Esophagus squamous epithelium (tissue), 5 donors: ENCODE data around the gene APLP2. TPM values are rescaled to one million over a fixed set of nuclear protein-coding genes. Genes with fewer than 3 reads are reported as not detected.

Experiments used
- DNase-seq: peaks from one replicate; lab custom pipeline; 2025; lab: John Stamatoyannopoulos, UW
- H3K27ac ChIP-seq, 4 donors: fragments of 200-600 bp; sonication (generic); one replicate each; pipeline ENCODE4 v1.5.1; 2016 to 2019; ENCODE audit warnings: mild to moderate bottlenecking in 1 of 4
- H3K27me3 ChIP-seq, 4 donors: fragments of 200-600 bp; sonication (generic); 1 replicate in 3 of 4; 2 replicates in 1 of 4; pipeline versions ENCODE4 v1.5.1 to v1.6.0; 2017 to 2021; ENCODE audit warnings: antibody characterized with exemption in 1 of 4
- H3K36me3 ChIP-seq, 3 donors: fragments of 200-600 bp; sonication (generic); one replicate each; pipeline ENCODE4 v1.5.1; 2016 to 2019
- H3K4me1 ChIP-seq, 3 donors: fragments of 200-600 bp; sonication (generic); one replicate each; pipeline ENCODE4 v1.5.1; 2017 to 2019
- H3K4me3 ChIP-seq, 4 donors: fragments of 200-600 bp; sonication (generic); 1 replicate in 3 of 4; 2 replicates in 1 of 4; pipeline ENCODE4 v1.5.1; 2016 to 2019; ENCODE audit warnings: mild to moderate bottlenecking in 2 of 4, moderate library complexity in 1 of 4
- H3K9me3 ChIP-seq, 3 donors: fragments of 200-600 bp; sonication (generic); one replicate each; pipeline ENCODE4 v1.5.1; 2016 to 2019
- POLR2A ChIP-seq, 4 donors: fragments of 450-650 bp; IDR thresholded peaks; one replicate each; pipeline ENCODE4 v1.6.1; 2017; ENCODE audit warnings: antibody characterized with exemption in 4 of 4, mild to moderate bottlenecking in 4 of 4, moderate library complexity in 3 of 4
- WGBS, 2 donors: methylation state at CpG; one replicate each; pipeline ENCODE4 v1.1.5; 2018; 5-methylcytosine and 5-hydroxymethylcytosine counted together
- intact Hi-C: fragments of 100-400 bp; cut with DNase I; formaldehyde crosslinking; loops from one replicate; pipeline ENCODE4 v1.15.0; 2022
- total RNA-seq, 4 donors: library from RNA; depleted of rRNA; stranded (reverse); fragments of >200 nt; gene quantifications; one replicate each; pipeline ENCODE4 v1.1.0, GENCODE V29; 2016
- TF ChIP-seq, protein P1 (sequence below), 6 experiments: fragments of 450-650 bp in 4 of 6; fragments of 200-600 bp in 2 of 6; sonication (generic) in 2 of 6; IDR thresholded peaks; one replicate each; pipeline ENCODE4 v1.5.1; 2016 to 2019; ENCODE audit warnings: antibody characterized with exemption in 6 of 6, mild to moderate bottlenecking in 4 of 6, moderate library complexity in 4 of 6
- donor health status: DM: yes; HTN: yes; CAD: no.

APLP2 gene
- total RNA-seq, 4 donors from 2014 or later, result 134 to 221 (median 177) TPM

DNA sequence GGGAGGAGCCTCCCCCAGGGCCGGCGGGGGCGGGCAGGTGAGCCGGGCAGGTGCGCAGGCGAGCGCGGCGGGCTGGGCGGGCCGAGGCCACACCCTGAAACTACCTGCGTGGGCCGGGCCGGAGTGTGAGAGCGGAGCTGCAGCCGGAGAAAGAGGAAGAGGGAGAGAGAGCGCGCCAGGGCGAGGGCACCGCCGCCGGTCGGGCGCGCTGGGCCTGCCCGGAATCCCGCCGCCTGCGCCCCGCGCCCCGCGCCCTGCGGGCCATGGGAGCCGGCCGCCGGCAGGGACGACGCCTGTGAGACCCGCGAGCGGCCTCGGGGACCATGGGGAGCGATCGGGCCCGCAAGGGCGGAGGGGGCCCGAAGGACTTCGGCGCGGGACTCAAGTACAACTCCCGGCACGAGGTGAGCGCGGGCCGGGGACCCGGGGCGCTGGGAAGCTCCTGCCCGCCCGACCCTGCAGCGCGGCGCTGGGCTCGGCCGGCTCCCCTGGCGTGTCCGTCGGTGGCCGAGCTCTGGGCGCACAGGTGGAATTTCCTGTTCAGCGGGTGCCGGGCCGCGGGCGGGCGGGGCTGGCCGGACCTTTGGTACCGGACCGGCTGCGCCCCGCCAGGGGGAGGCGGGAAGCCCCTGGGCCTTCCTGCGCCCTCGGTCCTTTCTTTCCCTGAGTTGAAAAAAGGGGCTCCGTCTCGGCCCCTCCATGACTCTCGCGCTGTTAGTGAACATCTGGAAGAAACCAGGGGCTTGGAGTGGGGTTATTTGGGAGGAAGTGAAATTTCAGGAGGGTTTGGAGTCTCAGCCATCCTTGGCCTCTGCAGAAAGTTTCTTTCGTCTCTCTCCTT lies 90.2 kb downstream of the APLP2 start, which contains the start of gene ST14:
TSS of gene ST14 (plus strand) at position 126 of the 841 bp plus-strand sequence. CDS start at position 324, 198 bp downstream.
- H3K4me1 ChIP-seq, result peaks cover 31 to 86% (median 32%) of the 10 kb centered on the region in 3 donors
- DNase-seq, result no peak
- H3K9me3 ChIP-seq, result no peaks in the 10 kb centered on the region
- H3K36me3 ChIP-seq, result no peaks in the 10 kb centered on the region
- peaks cover 0 to 46% (median 0%) of the 10 kb centered on the region in 4 donors for H3K27me3 ChIP-seq
- TF ChIP-seq POLR2A (IDR thresholded peaks at IDR 0.05), result peak in 3 of 4 donors; percentile 78 to 79 (median 78)
- TF ChIP-seq, protein P1, sequence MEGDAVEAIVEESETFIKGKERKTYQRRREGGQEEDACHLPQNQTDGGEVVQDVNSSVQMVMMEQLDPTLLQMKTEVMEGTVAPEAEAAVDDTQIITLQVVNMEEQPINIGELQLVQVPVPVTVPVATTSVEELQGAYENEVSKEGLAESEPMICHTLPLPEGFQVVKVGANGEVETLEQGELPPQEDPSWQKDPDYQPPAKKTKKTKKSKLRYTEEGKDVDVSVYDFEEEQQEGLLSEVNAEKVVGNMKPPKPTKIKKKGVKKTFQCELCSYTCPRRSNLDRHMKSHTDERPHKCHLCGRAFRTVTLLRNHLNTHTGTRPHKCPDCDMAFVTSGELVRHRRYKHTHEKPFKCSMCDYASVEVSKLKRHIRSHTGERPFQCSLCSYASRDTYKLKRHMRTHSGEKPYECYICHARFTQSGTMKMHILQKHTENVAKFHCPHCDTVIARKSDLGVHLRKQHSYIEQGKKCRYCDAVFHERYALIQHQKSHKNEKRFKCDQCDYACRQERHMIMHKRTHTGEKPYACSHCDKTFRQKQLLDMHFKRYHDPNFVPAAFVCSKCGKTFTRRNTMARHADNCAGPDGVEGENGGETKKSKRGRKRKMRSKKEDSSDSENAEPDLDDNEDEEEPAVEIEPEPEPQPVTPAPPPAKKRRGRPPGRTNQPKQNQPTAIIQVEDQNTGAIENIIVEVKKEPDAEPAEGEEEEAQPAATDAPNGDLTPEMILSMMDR (IDR thresholded peaks at IDR 0.05), result no peak
- WGBS, 2 donors, result 0% methylated on average over 10 of the region's 89 CpGs; no CpG with 5 or more reads in 1 of the 2 donors
- peak within 1 kb of the TSS; percentile 82 to 98 (median 94) for H3K27ac ChIP-seq
- peak within 1 kb of the TSS; percentile 57 to 89 (median 72) for H3K4me3 ChIP-seq
- intact Hi-C loops, result no loop called here

DNA sequence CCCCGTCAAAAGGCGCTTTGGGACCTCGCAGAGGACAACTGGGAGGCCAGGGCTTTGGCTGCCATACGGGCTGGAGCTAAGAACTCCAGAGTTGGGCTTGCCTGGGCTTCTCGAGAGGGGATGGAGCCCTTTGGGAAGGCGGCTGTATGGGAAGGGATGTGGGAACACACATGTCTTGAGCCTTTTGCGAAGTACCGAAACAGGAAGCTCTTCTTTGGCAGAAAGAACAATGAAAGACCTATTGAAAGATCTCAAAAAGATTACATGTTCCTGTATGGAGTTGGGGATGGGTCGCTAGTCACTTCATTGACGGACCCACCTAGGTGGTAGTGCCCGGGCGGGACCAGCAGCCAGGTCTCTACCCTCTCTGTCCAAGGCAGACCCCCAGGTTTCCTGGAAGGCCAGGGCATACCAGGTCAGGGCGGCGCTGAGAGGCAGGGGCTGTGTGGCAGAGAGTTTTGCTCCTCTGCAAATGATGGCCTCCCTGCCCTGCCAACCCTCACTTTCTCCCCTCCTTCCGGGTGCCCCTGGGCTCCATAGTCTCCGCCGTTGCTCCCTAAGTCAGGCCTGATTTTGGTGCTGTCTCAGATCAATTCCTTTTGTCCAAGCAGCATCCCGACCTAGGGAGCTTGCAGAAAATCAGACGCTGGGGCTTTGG lies 90.9 kb downstream of the APLP2 start:
- Histone ChIP-seq H3K9me3 (no peaks in the 10 kb centered on the region), H3K4me3 (peak overlapping the region; percentile 57 to 89 (median 72)), H3K4me1 (peaks cover 32 to 88% (median 34%) of the 10 kb centered on the region in 3 donors), H3K27me3 (peaks cover 0 to 46% (median 0%) of the 10 kb centered on the region in 4 donors), H3K27ac (peak overlapping the region; percentile 82 to 98 (median 94)), H3K36me3 (no peaks in the 10 kb centered on the region)
- 17 to 26% methylated on average over 12 to 18 of the region's 19 CpGs for WGBS, 2 donors
- DNase-seq, result no peak
- intact Hi-C loops, result no loop called here
- TF ChIP-seq, protein P1 (IDR thresholded peaks at IDR 0.05), result no peak
- no peak for TF ChIP-seq POLR2A (IDR thresholded peaks at IDR 0.05)

DNA sequence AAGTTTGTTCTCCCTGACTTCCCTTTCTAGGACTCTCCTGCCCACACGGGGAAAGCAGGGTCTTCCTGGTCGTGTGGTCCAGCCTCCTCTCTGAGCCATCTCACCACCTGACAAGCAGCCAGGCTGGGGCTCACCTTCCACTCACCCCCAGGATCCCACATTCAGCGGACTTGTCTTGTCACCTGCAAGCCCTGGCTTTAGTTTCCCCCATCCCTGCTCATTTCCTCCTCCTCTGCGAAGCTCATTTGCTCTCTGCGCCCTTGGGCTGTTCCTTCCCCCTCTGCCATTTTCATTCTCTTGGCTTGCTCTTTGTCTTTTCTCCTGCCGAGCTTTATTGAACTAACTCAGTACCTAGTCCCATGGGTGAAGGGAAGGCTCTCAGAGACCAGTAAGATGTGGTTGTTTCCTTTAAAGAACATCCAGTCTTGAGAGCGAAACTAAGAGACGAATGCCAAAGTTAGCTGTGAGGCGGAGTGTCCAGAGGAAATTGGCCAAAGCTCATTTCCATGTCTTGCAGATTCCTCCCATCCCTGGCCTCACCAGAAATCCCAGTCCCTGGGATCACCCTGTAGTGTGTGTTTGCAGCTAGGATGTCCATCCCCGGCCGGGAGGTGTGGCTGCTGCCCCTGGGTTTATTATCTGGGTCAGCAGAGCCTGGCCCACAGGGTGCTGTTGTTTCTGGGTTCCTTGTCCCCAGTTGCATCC lies 91.9 kb downstream of the APLP2 start:
- peak overlapping the region; percentile 82 to 98 (median 94) for H3K27ac ChIP-seq
- no peak for DNase-seq
- H3K4me1 ChIP-seq, result peaks cover 25 to 88% (median 33%) of the 10 kb centered on the region in 3 donors
- TF ChIP-seq, protein P1 (IDR thresholded peaks at IDR 0.05), result no peak
- no peak for TF ChIP-seq POLR2A (IDR thresholded peaks at IDR 0.05)
- peaks cover 0 to 46% (median 0%) of the 10 kb centered on the region in 4 donors for H3K27me3 ChIP-seq
- no peaks in the 10 kb centered on the region for H3K9me3 ChIP-seq
- no peaks in the 10 kb centered on the region for H3K36me3 ChIP-seq
- 54 to 59% methylated on average over 9 to 11 of the region's 11 CpGs for WGBS, 2 donors
- intact Hi-C loops, result no loop called here
- peak overlapping the region; percentile 57 to 89 (median 72) for H3K4me3 ChIP-seq

DNA sequence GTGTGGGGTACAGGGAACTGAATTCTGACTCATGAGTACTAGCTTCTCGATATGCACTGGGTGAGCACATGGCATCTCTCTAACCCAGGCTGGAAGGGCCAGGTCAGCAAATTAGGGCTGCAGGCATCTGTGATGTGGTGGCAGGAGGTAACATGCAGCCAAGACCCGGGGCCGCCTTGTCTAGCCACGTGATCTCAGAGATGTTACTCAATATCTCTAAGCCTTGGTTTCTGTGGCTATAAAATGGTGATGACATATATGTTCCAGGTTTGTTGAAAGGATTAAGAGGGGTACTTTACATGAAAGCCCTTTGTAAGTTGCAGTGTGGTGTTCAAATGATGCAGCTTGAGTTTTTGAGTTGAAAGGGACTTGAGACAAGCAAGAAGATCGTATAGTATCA lies 93.0 kb downstream of the APLP2 start:
- Histone ChIP-seq H3K4me3 (no peak overlapping the region), H3K9me3 (no peaks in the 10 kb centered on the region), H3K27me3 (peaks cover 0 to 46% (median 0%) of the 10 kb centered on the region in 4 donors), H3K27ac (peak overlapping the region; percentile 55 to 98 (median 80)), H3K4me1 (peaks cover 25 to 93% (median 33%) of the 10 kb centered on the region in 3 donors), H3K36me3 (no peaks in the 10 kb centered on the region)
- no peak for DNase-seq
- intact Hi-C loops, result no loop called here
- TF ChIP-seq POLR2A (IDR thresholded peaks at IDR 0.05), result no peak
- TF ChIP-seq, protein P1 (IDR thresholded peaks at IDR 0.05), result no peak
- 18 to 29% methylated on average over 5 of the region's 5 CpGs for WGBS, 2 donors
